Neural cell (in vitro differentiated cells): ENCODE results near the gene LPP. TPM values are rescaled to one million over a fixed set of nuclear protein-coding genes. Genes with fewer than 3 reads are reported as not detected.

ENCODE experiments used
- H2AFZ ChIP-seq: fragments of 200-600, 300-800 bp; sonication (generic), shearing (Covaris generic); 2 replicates; pipeline ENCODE4 v1.6.0; 2014; ENCODE audit warnings: low read depth, mild to moderate bottlenecking, antibody characterized with exemption, low read length, moderate library complexity
- H3F3A ChIP-seq: fragments of 200-600 bp; shearing (Covaris generic); 2 replicates; pipeline ENCODE4 v1.6.1; 2016; ENCODE audit warnings: mild to moderate bottlenecking, moderate library complexity, mixed read lengths, antibody characterized with exemption, low read length; ENCODE audit not compliant: insufficient read depth, poor library complexity, severe bottlenecking
- H3K27ac ChIP-seq: fragments of 200-600, 300-800 bp; sonication (generic), shearing (Covaris generic); 2 replicates; pipeline ENCODE4 v1.5.1; 2014; ENCODE audit warnings: mild to moderate bottlenecking, low read length, moderate library complexity
- H3K27me3 ChIP-seq: fragments of 300-800, 200-600 bp; sonication (generic), shearing (Covaris generic); 2 replicates; pipeline ENCODE4 v1.6.0; 2014; ENCODE audit warnings: mild to moderate bottlenecking, low read depth, low read length, moderate library complexity; ENCODE audit not compliant: insufficient read depth
- H3K36me3 ChIP-seq: fragments of 300-800, 200-600 bp; sonication (generic), shearing (Covaris generic); 2 replicates; pipeline ENCODE4 v1.5.1; 2014; ENCODE audit warnings: mild to moderate bottlenecking, antibody characterized with exemption, low read length, moderate library complexity; ENCODE audit not compliant: insufficient read depth
- H3K4me2 ChIP-seq: fragments of 300-800, 200-600 bp; sonication (generic), shearing (Covaris generic); 2 replicates; pipeline ENCODE4 v1.6.0; 2014; ENCODE audit warnings: mild to moderate bottlenecking, low read length
- H3K4me3 ChIP-seq: fragments of 300-800, 200-600 bp; sonication (generic), shearing (Covaris generic); 2 replicates; pipeline ENCODE4 v1.5.1; 2014; ENCODE audit warnings: mild to moderate bottlenecking, low read length, moderate library complexity
- H3K79me2 ChIP-seq: fragments of 200-600 bp; shearing (Covaris generic); replicated peaks from 2 replicates; pipeline ENCODE4 v1.6.0; 2014; ENCODE audit warnings: mild to moderate bottlenecking, low read length, moderate library complexity; ENCODE audit not compliant: insufficient read depth
- H3K9ac ChIP-seq: fragments of 300-800, 200-600 bp; sonication (generic), shearing (Covaris generic); 2 replicates; pipeline ENCODE4 v1.6.1; 2016; ENCODE audit warnings: mild to moderate bottlenecking, low read length, mixed read lengths
- H3K9me2 ChIP-seq: fragments of 200-600 bp; shearing (Covaris generic); 2 replicates; pipeline ENCODE4 v1.6.1; 2016; ENCODE audit warnings: mild to moderate bottlenecking, low read length, mixed read lengths; ENCODE audit not compliant: insufficient read depth
- H3K9me3 ChIP-seq: fragments of 200-600, 300-800 bp; sonication (generic), shearing (Covaris generic); 2 replicates; pipeline ENCODE4 v1.6.1; 2016; ENCODE audit warnings: mild to moderate bottlenecking, mixed run types, low read length, moderate library complexity, mixed read lengths
- H4K20me1 ChIP-seq: fragments of 200-600 bp; shearing (Covaris generic); 2 replicates; pipeline ENCODE4 v1.6.1; 2016; ENCODE audit warnings: mild to moderate bottlenecking, mixed run types; ENCODE audit not compliant: insufficient read depth
- EP300 ChIP-seq: fragments of 450-650 bp; conservative IDR thresholded peaks from 2 replicates; pipeline ENCODE4 v1.6.1; 2014; ENCODE audit warnings: antibody characterized with exemption, mild to moderate bottlenecking, moderate library complexity; ENCODE audit not compliant: poor library complexity, severe bottlenecking
- EZH2 ChIP-seq: fragments of 200-600, 300-800 bp; shearing (Covaris generic), sonication (generic); IDR thresholded peaks from 2 replicates; pipeline ENCODE4 v1.6.1; 2014; ENCODE audit warnings: antibody characterized with exemption, low read length, borderline replicate concordance, mild to moderate bottlenecking; ENCODE audit not compliant: insufficient read depth, poor library complexity, severe bottlenecking
- MXI1 ChIP-seq: fragments of 450-650 bp; conservative IDR thresholded peaks from 2 replicates; pipeline ENCODE4 v1.6.1; 2014; ENCODE audit warnings: antibody characterized with exemption, mild to moderate bottlenecking; ENCODE audit not compliant: poor library complexity, severe bottlenecking
- POLR2AphosphoS5 ChIP-seq: IDR thresholded peaks from 2 replicates; pipeline ENCODE4 v1.6.1; 2012
- RAD21 ChIP-seq: fragments of 450-650 bp; conservative IDR thresholded peaks from 2 replicates; pipeline ENCODE4 v1.6.1; 2014; ENCODE audit warnings: antibody characterized with exemption, mild to moderate bottlenecking, moderate library complexity
- SMC3 ChIP-seq: fragments of 450-650 bp; conservative IDR thresholded peaks from 2 replicates; pipeline ENCODE4 v1.6.1; 2014; ENCODE audit warnings: antibody characterized with exemption, mild to moderate bottlenecking, moderate library complexity; ENCODE audit not compliant: poor library complexity
- TAF1 ChIP-seq: IDR thresholded peaks from 2 replicates; pipeline ENCODE4 v1.6.1; 2012; ENCODE audit warnings: low read depth
- polyA plus RNA-seq: library from polyadenylated mRNA; depleted of rRNA; stranded (reverse); fragments of >200 nt; gene quantifications from 2 replicates; pipeline ENCODE4 v1.2.3, GENCODE V29; 2014
- TF ChIP-seq, protein P1 (sequence below): fragments of 450-650 bp; IDR thresholded peaks from 2 replicates; pipeline ENCODE4 v1.5.1; 2014; ENCODE audit warnings: antibody characterized with exemption, mild to moderate bottlenecking, moderate library complexity; ENCODE audit not compliant: poor library complexity, severe bottlenecking
- TF ChIP-seq, protein P2 (sequence below): IDR thresholded peaks from 2 replicates; pipeline ENCODE4 v1.6.1; 2012; ENCODE audit warnings: borderline replicate concordance

Gene LPP
- polyA plus RNA-seq, 1 donor from 2014 or later = 3.0 TPM

DNA sequence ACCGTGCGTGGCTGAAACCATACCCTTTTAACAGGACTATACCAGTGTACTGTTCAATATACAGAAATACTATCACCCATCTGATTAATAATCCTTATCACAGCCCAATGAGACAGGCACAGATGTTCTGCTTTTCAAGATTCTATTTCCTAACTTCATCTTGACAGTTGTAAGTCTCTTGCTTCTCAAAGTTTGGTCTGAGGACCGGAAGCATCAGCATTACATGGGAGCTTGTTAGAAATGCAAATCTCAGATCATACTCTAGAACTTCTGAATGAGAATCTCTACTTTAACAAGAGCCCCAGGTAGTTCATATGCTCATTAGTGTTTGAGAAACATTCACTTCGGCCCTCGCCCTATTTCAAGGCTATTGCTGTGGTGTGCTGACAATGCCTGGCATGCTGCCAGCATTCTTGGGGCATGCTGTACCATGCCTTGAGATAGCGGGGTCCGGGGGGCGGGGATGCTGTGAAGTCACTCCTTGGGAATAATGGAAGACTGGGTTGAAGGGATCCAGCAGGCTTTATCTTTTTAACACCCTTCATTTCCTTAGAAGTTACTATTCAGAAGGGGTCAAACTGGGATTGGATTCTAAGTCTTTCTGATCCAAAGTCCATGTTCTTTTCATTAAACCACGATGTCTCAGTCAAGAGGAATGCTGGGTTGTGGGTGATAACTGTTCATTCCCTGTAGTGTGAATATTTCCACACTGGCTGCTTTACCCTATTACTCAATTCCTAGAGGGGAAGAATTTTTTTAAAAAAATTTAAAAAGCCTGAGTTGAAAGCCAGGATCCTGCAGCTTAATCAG, 194.7 kb downstream of the LPP start:
- H3K9me2 ChIP-seq = no peaks in the 10 kb centered on the region
- no peak for TF ChIP-seq SMC3
- no peak for TF ChIP-seq POLR2AphosphoS5
- no peak for TF ChIP-seq MXI1
- TF ChIP-seq EZH2 = no peak
- TF ChIP-seq EP300 = no peak
- TF ChIP-seq, protein P1, sequence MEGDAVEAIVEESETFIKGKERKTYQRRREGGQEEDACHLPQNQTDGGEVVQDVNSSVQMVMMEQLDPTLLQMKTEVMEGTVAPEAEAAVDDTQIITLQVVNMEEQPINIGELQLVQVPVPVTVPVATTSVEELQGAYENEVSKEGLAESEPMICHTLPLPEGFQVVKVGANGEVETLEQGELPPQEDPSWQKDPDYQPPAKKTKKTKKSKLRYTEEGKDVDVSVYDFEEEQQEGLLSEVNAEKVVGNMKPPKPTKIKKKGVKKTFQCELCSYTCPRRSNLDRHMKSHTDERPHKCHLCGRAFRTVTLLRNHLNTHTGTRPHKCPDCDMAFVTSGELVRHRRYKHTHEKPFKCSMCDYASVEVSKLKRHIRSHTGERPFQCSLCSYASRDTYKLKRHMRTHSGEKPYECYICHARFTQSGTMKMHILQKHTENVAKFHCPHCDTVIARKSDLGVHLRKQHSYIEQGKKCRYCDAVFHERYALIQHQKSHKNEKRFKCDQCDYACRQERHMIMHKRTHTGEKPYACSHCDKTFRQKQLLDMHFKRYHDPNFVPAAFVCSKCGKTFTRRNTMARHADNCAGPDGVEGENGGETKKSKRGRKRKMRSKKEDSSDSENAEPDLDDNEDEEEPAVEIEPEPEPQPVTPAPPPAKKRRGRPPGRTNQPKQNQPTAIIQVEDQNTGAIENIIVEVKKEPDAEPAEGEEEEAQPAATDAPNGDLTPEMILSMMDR = no peak
- TF ChIP-seq, protein P2, sequence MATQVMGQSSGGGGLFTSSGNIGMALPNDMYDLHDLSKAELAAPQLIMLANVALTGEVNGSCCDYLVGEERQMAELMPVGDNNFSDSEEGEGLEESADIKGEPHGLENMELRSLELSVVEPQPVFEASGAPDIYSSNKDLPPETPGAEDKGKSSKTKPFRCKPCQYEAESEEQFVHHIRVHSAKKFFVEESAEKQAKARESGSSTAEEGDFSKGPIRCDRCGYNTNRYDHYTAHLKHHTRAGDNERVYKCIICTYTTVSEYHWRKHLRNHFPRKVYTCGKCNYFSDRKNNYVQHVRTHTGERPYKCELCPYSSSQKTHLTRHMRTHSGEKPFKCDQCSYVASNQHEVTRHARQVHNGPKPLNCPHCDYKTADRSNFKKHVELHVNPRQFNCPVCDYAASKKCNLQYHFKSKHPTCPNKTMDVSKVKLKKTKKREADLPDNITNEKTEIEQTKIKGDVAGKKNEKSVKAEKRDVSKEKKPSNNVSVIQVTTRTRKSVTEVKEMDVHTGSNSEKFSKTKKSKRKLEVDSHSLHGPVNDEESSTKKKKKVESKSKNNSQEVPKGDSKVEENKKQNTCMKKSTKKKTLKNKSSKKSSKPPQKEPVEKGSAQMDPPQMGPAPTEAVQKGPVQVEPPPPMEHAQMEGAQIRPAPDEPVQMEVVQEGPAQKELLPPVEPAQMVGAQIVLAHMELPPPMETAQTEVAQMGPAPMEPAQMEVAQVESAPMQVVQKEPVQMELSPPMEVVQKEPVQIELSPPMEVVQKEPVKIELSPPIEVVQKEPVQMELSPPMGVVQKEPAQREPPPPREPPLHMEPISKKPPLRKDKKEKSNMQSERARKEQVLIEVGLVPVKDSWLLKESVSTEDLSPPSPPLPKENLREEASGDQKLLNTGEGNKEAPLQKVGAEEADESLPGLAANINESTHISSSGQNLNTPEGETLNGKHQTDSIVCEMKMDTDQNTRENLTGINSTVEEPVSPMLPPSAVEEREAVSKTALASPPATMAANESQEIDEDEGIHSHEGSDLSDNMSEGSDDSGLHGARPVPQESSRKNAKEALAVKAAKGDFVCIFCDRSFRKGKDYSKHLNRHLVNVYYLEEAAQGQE = no peak
- no peak for TF ChIP-seq RAD21
- no peak for TF ChIP-seq TAF1
- no peaks in the 10 kb centered on the region for H4K20me1 ChIP-seq
- H3K27ac ChIP-seq = no peak overlapping the region
- H3K36me3 ChIP-seq = no peaks in the 10 kb centered on the region
- no peak overlapping the region for H3K4me2 ChIP-seq
- no peaks in the 10 kb centered on the region for H3K27me3 ChIP-seq
- H3K79me2 ChIP-seq = no peaks in the 10 kb centered on the region
- no peaks in the 10 kb centered on the region for H3F3A ChIP-seq
- no peak overlapping the region for H3K9ac ChIP-seq
- H2AFZ ChIP-seq = no peak overlapping the region
- no peak overlapping the region for H3K4me3 ChIP-seq
- no peaks in the 10 kb centered on the region for H3K9me3 ChIP-seq

DNA sequence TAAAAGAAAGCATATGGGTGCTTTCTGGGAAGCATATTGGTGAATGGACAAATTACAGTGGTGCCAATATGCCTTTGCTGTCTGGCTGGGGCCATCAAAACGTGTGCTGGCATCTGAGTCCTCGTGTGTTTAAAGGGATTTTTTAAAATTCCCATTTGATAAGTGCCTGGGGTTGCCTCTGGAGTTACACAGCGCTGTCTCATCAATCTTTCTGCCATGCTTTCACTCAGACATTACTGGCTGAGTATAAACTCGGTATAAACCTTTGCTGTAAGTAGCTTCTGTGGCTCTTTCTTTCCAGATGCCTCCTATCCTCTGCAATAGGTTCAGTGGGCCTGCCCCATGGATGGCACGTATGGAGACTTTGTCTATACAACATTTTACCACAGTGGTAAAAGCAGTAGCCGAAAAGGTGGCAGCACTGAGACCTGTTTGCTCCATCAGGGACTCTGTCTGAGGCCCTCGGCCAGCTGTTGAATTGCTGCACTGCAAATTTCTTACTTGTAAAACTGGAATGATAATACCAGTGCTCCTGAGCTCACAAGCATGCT, 195.5 kb downstream of the LPP start:
- no peaks in the 10 kb centered on the region for H3K9me3 ChIP-seq
- no peak overlapping the region for H3K27ac ChIP-seq
- H3K4me3 ChIP-seq = no peak overlapping the region
- TF ChIP-seq MXI1 (no peak), EZH2 (no peak), SMC3 (no peak), TAF1 (no peak), POLR2AphosphoS5 (no peak), RAD21 (no peak), EP300 (no peak)
- TF ChIP-seq, protein P1 = no peak
- TF ChIP-seq, protein P2 = no peak
- H3F3A ChIP-seq = no peaks in the 10 kb centered on the region
- no peak overlapping the region for H3K9ac ChIP-seq
- no peak overlapping the region for H3K4me2 ChIP-seq
- H2AFZ ChIP-seq = no peak overlapping the region
- H3K27me3 ChIP-seq = no peaks in the 10 kb centered on the region
- no peaks in the 10 kb centered on the region for H3K36me3 ChIP-seq
- no peaks in the 10 kb centered on the region for H3K79me2 ChIP-seq
- H4K20me1 ChIP-seq = no peaks in the 10 kb centered on the region
- no peaks in the 10 kb centered on the region for H3K9me2 ChIP-seq
